HCT116 (cell line): ENCODE results near the gene LAD1. TPM values are rescaled to one million over a fixed set of nuclear protein-coding genes. Genes with fewer than 3 reads are reported as not detected.

ENCODE experiments used
- ATAC-seq: fragments of 200-7000 bp; cut with Tn5 transposase; 2 replicates; pipeline ENCODE4 v1.9.1; 2020; ENCODE audit warnings: mild to moderate bottlenecking, moderate library complexity
- BruUV-seq: library from RNA; stranded (reverse); fragments of 400-500 nt; replicated peaks from 2 replicates; lab custom pipeline; 2021; lab: Mats Ljungman, UMichigan
- CTCF ChIA-PET: fragments of 300-600 bp; sonication (Branson Sonifier 250); formaldehyde crosslinking; loops from one replicate; lab custom pipeline; 2021; ENCODE audit warnings: antibody characterized with exemption; lab: Charles Lee
- POLR2A ChIA-PET: fragments of 300-600, 350-600 bp; sonication (Branson Sonifier 250); formaldehyde crosslinking; loops from one replicate; lab custom pipeline; 2021; ENCODE audit warnings: antibody characterized with exemption; lab: Charles Lee
- RAD21 ChIA-PET, 2 experiments: fragments of 300-600 bp; sonication (Branson Sonifier 250); formaldehyde crosslinking; loops; one replicate each; lab custom pipeline; 2023; ENCODE audit warnings: low total read pairs in 2 of 2; ENCODE audit not compliant: uncharacterized antibody in 2 of 2, unreplicated experiment in 2 of 2, low non-redundant PET in 1 of 2; lab: Charles Lee
- DNase-seq: peaks from one replicate; pipeline ENCODE4 v3.0.0-alpha.2; 2010; ENCODE audit warnings: low read depth, low spot score
- H2AFZ ChIP-seq: fragments of 200-600 bp; shearing (Covaris generic), sonication (generic); 2 replicates; pipeline ENCODE4 v1.6.1; 2017; ENCODE audit warnings: low read depth, mixed run types, mixed read lengths, antibody characterized with exemption, low read length; ENCODE audit not compliant: poor library complexity, severe bottlenecking
- H3K27ac ChIP-seq: 2 replicates; pipeline ENCODE4 v1.5.1; 2012; ENCODE audit warnings: low read depth, low read length
- H3K27me3 ChIP-seq: fragments of 200-600 bp; sonication (generic); 2 replicates; pipeline ENCODE4 v1.6.1; 2016; ENCODE audit warnings: mixed run types, low read length, mixed read lengths; ENCODE audit not compliant: insufficient read depth
- H3K36me3 ChIP-seq, 2 experiments: fragments of 200-500 bp in 1 of 2; fragments of 200-600 bp in 1 of 2; sonication (Bioruptor generic) in 1 of 2; sonication (generic) in 1 of 2; 2 replicates each; pipeline versions ENCODE4 v1.5.1 to v1.6.1; 2014 to 2016; ENCODE audit warnings: low read length in 2 of 2, inconsistent platforms in 1 of 2, mixed read lengths in 1 of 2, mixed run types in 1 of 2; ENCODE audit not compliant: insufficient read depth in 2 of 2, control insufficient read depth in 1 of 2
- H3K4me1 ChIP-seq, 2 experiments: fragments of 200-600 bp in 1 of 2; sonication (generic) in 1 of 2; 2 replicates each; pipeline versions ENCODE4 v1.5.1 to v1.6.1; 2012 to 2017; ENCODE audit warnings: low read length in 2 of 2, inconsistent platforms in 1 of 2, mild to moderate bottlenecking in 1 of 2, mixed read lengths in 1 of 2, mixed run types in 1 of 2, moderate library complexity in 1 of 2; ENCODE audit not compliant: insufficient read depth in 2 of 2, control insufficient read depth in 1 of 2
- H3K4me2 ChIP-seq: fragments of 200-600 bp; sonication (generic); 2 replicates; pipeline ENCODE4 v1.6.1; 2017; ENCODE audit warnings: mixed run types, low read length, mixed read lengths
- H3K4me3 ChIP-seq, 2 experiments: fragments of 200-600 bp in 1 of 2; sonication (generic) in 1 of 2; replicated peaks in 1 of 2; 2 replicates each; pipeline ENCODE4 v1.5.1; 2011 to 2016; ENCODE audit warnings: low read length in 2 of 2, control low read depth in 1 of 2, low read depth in 1 of 2, mild to moderate bottlenecking in 1 of 2, mixed read lengths in 1 of 2, mixed run types in 1 of 2
- H3K79me2 ChIP-seq: fragments of 200-600 bp; sonication (generic); 2 replicates; pipeline ENCODE4 v1.6.1; 2017; ENCODE audit warnings: mild to moderate bottlenecking, mixed run types, low read length, moderate library complexity, mixed read lengths; ENCODE audit not compliant: insufficient read depth
- H3K9ac ChIP-seq: fragments of 200-600 bp; sonication (generic); 2 replicates; pipeline ENCODE4 v1.6.1; 2016; ENCODE audit warnings: low read length, mixed read lengths
- H3K9me2 ChIP-seq: fragments of 200-600 bp; sonication (generic), shearing (Covaris generic); 2 replicates; pipeline ENCODE4 v1.6.1; 2017; ENCODE audit warnings: mixed run types, mild to moderate bottlenecking, moderate library complexity; ENCODE audit not compliant: insufficient read depth
- H3K9me3 ChIP-seq, 2 experiments: fragments of 200-500 bp in 1 of 2; fragments of 200-600 bp in 1 of 2; sonication (Bioruptor generic) in 1 of 2; sonication (generic) in 1 of 2; 2 replicates each; pipeline ENCODE4 v1.6.1; 2014 to 2017; ENCODE audit warnings: low read length in 2 of 2, mixed read lengths in 2 of 2, inconsistent platforms in 1 of 2, low read depth in 1 of 2, mild to moderate bottlenecking in 1 of 2, mixed run types in 1 of 2, moderate library complexity in 1 of 2; ENCODE audit not compliant: control insufficient read depth in 1 of 2, insufficient read depth in 1 of 2
- H4K20me1 ChIP-seq: fragments of 200-600 bp; sonication (generic), shearing (Covaris generic); 2 replicates; pipeline ENCODE4 v1.6.1; 2017; ENCODE audit warnings: mixed run types, mild to moderate bottlenecking, moderate library complexity; ENCODE audit not compliant: insufficient read depth
- CBX3 ChIP-seq: IDR thresholded peaks from 2 replicates; pipeline ENCODE4 v1.6.1; 2012; ENCODE audit warnings: low read depth
- CTCF ChIP-seq, 3 experiments: fragments of 200-600 bp in 1 of 3; sonication (generic) in 1 of 3; IDR thresholded peaks in 2 of 3; conservative IDR thresholded peaks in 1 of 3; 2 replicates each; pipeline ENCODE4 v1.5.1; 2012 to 2017; ENCODE audit warnings: low read depth in 2 of 3, low read length in 2 of 3, antibody characterized with exemption in 1 of 3, borderline replicate concordance in 1 of 3, control low read depth in 1 of 3, mild to moderate bottlenecking in 1 of 3, mixed read lengths in 1 of 3, mixed run types in 1 of 3, moderate library complexity in 1 of 3; ENCODE audit not compliant: insufficient read depth in 1 of 3
- EZH2 ChIP-seq: fragments of 200-600 bp; sonication (generic); IDR thresholded peaks from 2 replicates; pipeline ENCODE4 v1.6.1; 2017; ENCODE audit warnings: antibody characterized with exemption, mixed run types
- EZH2phosphoT487 ChIP-seq: fragments of 200-600 bp; IDR thresholded peaks from 2 replicates; pipeline ENCODE4 v1.6.1; 2018; ENCODE audit warnings: antibody characterized with exemption, borderline replicate concordance
- POLR2AphosphoS5 ChIP-seq: IDR thresholded peaks from 2 replicates; pipeline ENCODE4 v1.6.1; 2011; ENCODE audit warnings: mild to moderate bottlenecking, low read depth, low read length, moderate library complexity
- RAD21 ChIP-seq: IDR thresholded peaks from 2 replicates; pipeline ENCODE4 v1.6.1; 2012; ENCODE audit warnings: low read depth, mild to moderate bottlenecking
- SRF ChIP-seq: IDR thresholded peaks from 2 replicates; pipeline ENCODE4 v1.6.1; 2012; ENCODE audit warnings: low read depth
- YY1 ChIP-seq: IDR thresholded peaks from 2 replicates; pipeline ENCODE4 v1.6.1; 2011; ENCODE audit warnings: low read length, low read depth, moderate library complexity, mild to moderate bottlenecking; ENCODE audit not compliant: insufficient replicate concordance; ENCODE audit errors: extremely low read depth
- ZFX ChIP-seq: fragments of 450-650 bp; IDR thresholded peaks from 2 replicates; pipeline ENCODE4 v1.6.1; 2017
- ZNF274 ChIP-seq: fragments of 200-500 bp; sonication (Bioruptor generic); IDR thresholded peaks from 2 replicates; pipeline ENCODE4 v1.6.1; 2014; ENCODE audit warnings: mild to moderate bottlenecking, low read depth, low read length, inconsistent platforms
- intact Hi-C: fragments of 100-400 bp; cut with micrococcal nuclease; formaldehyde crosslinking; loops from 2 replicates; pipeline ENCODE4 v1.10.0; 2022
- total RNA-seq: library from RNA; stranded (reverse); gene quantifications from one replicate; pipeline ENCODE4 v1.2.1, GENCODE V29; 2021; ENCODE audit not compliant: unreplicated experiment

LAD1 gene
- total RNA-seq, 1 experiment from 2014 or later: 56.1 TPM

- BruUV-seq: no TSS peak
- ChIA-PET RAD21 (interaction anchor here in 1 of 2 experiments (1.0 kb wide), 1 partner anchor 94 kb away, joined by 3 read pairs; no protein-coding TSS in a partner anchor), CTCF (interaction anchor here (0.6 to 3.8 kb wide), 19 partner anchors 9 to 222 kb away, joined by 3 to 31 read pairs (median 5); no protein-coding TSS in a partner anchor), POLR2A (no interaction called here)
- no peaks in the 10 kb centered on the region for H3K9me3 ChIP-seq
- intact Hi-C loops: no loop called here
- peaks cover 12% of the 10 kb centered on the region; the same call in 1 of the 2 replicates for H3K27me3 ChIP-seq
- H2AFZ ChIP-seq: peak overlapping the region; percentile 81
- no peaks in the 10 kb centered on the region for H3K79me2 ChIP-seq
- no peaks in the 10 kb centered on the region for H3K9me2 ChIP-seq
- peak; percentile 93 for ATAC-seq
- H3K9ac ChIP-seq: no peak overlapping the region
- H4K20me1 ChIP-seq: no peaks in the 10 kb centered on the region
- H3K36me3 ChIP-seq: no peaks in the 10 kb centered on the region
- H3K4me1 ChIP-seq: peaks cover 2 to 15% of the 10 kb centered on the region in 2 experiments; a peak in 3 of 4 replicates
- no peak overlapping the region for H3K4me3 ChIP-seq
- no peak overlapping the region for H3K27ac ChIP-seq
- H3K4me2 ChIP-seq: peak overlapping the region; percentile 29; the same call in 1 of the 2 replicates
- DNase-seq: peak; percentile 53
- TF ChIP-seq POLR2AphosphoS5: no peak
- TF ChIP-seq EZH2: no peak
- TF ChIP-seq CBX3: no peak
- no peak for TF ChIP-seq EZH2phosphoT487
- no peak for TF ChIP-seq SRF
- no peak for TF ChIP-seq YY1
- TF ChIP-seq ZNF274: no peak
- TF ChIP-seq RAD21: peak; percentile 72
- TF ChIP-seq ZFX: no peak
- peak; percentile 79 to 80 (median 79) for TF ChIP-seq CTCF (IDR thresholded peaks at IDR 0.05 in 2 of 3, conservative IDR thresholded peaks at IDR 0.05 in 1 of 3; ENCODE audit: borderline replicate concordance in 1 of 3, insufficient read depth in 1 of 3, low read depth in 2 of 3, low read length in 2 of 3)
Observed at GRCh38 chr1:201348211-201348566, 50.9 kb downstream of the LAD1 start.
